ENCODE measurements around the gene UROC1.

Gene UROC1

GRCh38 chr3:126478581-126479310 is 38.8 kb downstream of the UROC1 start:
- DNase-seq (ENCODE audit: low read depth, low spot score): no peak

DNA sequence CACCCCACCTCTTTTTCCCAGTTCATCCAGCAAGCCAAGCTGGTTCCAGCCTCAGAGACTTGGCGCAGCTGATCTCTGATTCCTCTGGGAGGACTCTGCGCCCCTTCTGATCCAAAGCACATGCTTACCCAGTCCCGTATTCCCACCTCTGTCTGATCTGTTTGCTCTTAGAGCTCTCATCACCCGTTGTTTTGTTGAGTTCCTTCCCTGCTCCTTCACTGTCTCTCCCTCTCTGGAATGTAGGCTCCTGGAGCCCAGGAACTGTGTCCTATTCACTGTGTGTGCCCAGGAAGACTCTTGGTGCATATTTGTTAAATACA is 40.6 kb downstream of the UROC1 start:
- DNase-seq (ENCODE audit: low read depth, low spot score): no peak

GRCh38 chr3:126476166-126477060 is 41.2 kb downstream of the UROC1 start:
- no peak for DNase-seq (ENCODE audit: low read depth, low spot score)

DNA sequence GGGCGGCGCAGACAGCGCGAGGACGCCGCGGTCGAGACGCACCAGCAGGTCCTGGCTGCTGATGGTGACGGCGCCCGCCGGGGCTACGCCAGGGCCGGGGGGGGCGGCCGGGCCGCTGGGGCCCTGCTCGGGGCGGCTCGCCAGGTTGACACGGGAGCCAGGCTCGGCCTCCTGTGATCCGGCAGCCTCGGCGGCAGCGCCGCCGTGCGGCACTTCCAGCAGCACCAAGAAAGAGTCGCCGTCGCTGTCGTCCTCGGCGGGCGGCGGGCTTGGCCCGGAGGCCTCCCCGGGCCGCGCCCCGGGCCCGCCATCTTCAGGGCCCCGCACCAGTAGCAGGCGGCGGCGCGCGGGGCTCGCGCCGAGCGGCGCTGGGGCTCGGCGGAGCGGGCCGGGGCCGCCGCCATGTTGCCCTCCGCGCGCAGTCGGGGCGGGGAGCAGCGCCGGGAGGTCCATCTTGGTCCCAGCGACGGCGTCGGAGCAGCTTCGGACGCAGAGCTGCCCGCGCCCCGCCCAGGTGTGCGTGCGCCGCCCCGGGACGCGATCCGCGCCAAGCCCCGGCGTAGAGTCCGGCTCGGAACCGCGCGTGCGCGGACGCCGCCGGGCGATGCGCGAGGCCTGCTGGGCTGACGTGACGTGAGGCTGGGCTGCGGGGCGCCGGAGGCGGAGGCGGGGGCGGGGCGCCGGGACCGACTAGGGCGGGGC is 42.0 kb downstream of the UROC1 start, which contains the start of gene ZXDC:
ZXDC (minus strand) TSS at position 479 of the 702 bp plus-strand sequence; CDS start at position 453, 26 bp downstream.
- DNase-seq (ENCODE audit: low read depth, low spot score): peak; percentile 82

DNA sequence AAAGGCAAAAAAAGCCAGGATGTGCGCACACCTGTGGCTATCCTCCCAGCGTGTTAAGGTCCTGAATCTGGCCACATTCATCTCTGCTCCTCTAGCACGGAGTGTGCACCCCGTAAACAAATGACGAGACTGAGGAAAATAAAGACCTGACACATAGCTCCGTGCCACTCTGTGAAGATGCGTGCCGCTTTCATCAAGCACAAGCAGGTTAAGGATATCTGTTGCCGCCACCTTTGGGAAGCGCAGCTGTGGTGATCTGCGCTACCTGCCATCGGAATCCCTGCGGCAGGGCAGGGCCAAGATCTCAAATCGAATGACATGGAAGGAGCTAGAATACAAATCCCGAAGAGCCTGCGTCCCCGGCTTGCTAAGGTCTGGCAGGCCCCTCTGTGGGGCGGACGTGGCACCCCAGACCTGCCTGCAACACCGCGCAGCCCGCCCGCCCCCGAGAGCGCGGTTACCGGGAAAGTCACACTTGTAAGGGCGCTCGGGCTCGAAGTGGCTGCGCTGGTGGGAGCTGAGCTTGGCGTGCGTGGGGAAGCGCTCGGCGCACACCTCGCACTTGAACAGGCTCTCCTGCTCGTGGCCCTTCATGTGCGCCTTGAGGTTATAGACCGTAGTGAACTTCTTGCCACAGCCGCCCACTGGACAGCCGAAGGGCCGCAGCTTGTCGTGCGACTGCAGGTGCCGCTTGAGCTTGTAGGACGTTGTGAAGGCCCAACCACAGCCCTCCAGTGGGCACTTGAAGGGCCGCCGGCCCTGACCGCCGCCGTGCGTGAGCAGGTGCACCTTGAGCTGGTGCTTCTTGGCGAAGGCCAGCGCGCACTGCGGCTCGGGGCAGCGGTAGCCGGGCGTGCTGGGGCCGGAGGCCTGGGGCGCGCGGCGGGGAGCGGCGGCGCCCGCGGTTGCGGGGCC is 42.8 kb downstream of the UROC1 start:
- DNase-seq (ENCODE audit: low read depth, low spot score): no peak

GRCh38 chr3:126473292-126474168 is 44.0 kb downstream of the UROC1 start:
- DNase-seq (ENCODE audit: low read depth, low spot score): no peak

- no peak for DNase-seq (ENCODE audit: low read depth, low spot score)
Observed at GRCh38 chr3:126472277-126473006, 45.1 kb downstream of the UROC1 start.

DNA sequence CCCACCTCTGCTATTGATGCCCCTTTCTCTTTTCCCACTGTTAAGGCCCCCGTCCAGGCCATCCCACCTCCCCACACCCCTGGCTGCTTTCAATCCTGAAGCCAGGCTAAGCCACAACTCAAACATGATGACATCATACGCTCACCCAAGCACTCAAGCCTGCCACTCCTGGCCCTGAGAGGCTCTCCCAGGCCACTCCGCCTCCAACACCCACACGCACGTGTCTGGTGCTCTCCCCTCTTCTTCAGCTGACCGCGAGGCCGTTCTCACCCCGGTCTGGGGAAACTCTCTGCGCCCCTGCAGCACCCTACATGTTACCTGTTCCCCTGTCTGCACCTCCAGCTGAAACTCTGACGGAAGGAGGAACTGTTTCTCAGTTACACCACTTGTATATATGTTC is 48.1 kb downstream of the UROC1 start:
- no peak for DNase-seq (ENCODE audit: low read depth, low spot score)

DNA sequence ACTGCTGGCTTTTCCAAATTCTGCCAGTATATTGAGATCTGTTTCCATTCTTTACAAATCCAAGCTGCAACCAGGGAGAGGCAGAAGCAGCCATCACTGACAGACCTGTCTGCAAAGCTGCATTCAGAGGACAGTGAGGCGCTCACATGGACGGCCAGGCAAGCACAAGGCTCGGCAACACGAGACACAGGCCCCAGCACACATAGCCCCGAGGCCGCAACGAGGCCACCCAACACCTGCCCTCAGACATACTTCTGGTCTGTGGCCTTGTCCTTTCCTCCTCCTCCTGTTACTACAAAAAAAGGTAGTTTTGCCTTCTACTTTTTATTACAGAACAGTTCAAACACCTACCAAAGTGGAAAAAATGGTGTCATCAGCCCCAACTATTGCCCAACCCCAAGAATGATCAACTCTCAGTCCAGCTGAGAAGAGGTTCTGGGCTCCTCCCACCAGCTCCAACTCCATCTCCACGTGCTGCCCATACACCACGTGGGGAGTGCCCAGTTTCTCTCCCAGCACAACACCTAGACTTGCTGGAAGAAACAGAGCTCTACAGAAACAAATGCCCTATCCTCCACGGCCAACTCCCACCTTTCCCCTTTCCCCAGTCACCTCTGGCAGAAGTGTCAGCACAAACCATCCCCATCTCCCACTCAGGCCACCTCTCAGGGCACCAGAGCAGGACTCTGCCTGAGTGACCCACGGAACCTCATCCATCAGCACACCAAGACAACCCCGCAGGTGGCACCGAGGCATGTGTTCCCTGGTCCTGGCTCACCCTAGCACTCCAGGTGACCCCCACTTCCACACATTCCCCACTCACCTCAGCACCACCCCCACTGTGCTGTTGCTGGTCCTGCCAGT is 49.3 kb downstream of the UROC1 start:
- DNase-seq (ENCODE audit: low read depth, low spot score): no peak

- DNase-seq (ENCODE audit: low read depth, low spot score): no peak
Observed at GRCh38 chr3:126467611-126467955, 50.0 kb downstream of the UROC1 start.

DNA sequence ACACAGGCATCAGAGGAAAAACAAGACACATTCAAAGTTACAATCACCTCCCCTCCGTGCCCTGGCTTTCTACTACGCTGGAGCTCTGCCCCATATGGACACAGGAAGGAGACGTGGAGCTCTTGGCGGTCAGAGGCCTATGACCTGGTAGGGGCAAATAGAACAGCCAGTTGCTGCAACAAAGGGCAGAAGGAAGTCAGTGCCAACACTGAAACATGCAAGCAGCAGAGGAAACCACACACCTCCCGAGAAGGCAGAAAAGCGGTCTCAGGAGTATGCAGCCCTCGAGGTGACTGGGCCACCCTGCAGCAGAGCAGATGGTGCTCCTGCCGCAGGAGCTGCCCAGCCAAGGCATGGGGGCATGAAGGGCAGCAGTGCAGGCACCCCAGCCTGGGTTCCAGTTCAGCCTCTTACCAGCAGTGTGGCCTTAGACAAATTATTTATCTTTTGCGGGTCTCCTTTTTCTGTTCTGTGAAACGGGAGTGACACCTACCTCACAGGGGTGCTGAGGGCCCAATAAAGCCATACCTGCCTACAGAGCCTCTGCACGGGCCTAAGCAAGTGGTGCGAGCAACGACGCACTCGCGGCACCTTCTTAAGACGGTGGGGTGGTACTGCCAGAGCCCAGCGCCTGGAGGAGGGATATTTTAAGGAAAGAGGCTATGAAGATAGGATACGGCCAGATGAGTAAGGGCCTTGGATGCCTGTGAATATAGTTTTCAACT is 50.5 kb downstream of the UROC1 start:
- DNase-seq (ENCODE audit: low read depth, low spot score): no peak

- no peak for DNase-seq (ENCODE audit: low read depth, low spot score)
Observed at GRCh38 chr3:126465928-126466544, 51.5 kb downstream of the UROC1 start.

- no peak for DNase-seq (ENCODE audit: low read depth, low spot score)
Observed at GRCh38 chr3:126464997-126465396, 52.6 kb downstream of the UROC1 start.

GRCh38 chr3:126464494-126464893 is 53.1 kb downstream of the UROC1 start:
- DNase-seq (ENCODE audit: low read depth, low spot score): no peak

GRCh38 chr3:126464093-126464492 is 53.5 kb downstream of the UROC1 start:
- DNase-seq (ENCODE audit: low read depth, low spot score): no peak

GRCh38 chr3:126463521-126463920 is 54.1 kb downstream of the UROC1 start:
- DNase-seq (ENCODE audit: low read depth, low spot score): no peak

GRCh38 chr3:126461450-126462070 is 56.0 kb downstream of the UROC1 start:
- DNase-seq (ENCODE audit: low read depth, low spot score): no peak
